Esophagus squamous epithelium (tissue), 5 donors: ENCODE results near the gene KAZN. TPM values are rescaled to one million over a fixed set of nuclear protein-coding genes. Genes with fewer than 3 reads are reported as not detected.

ENCODE experiments used
- DNase-seq: peaks from one replicate; lab custom pipeline; 2025; lab: John Stamatoyannopoulos, UW
- H3K27ac ChIP-seq, 4 donors: fragments of 200-600 bp; sonication (generic); one replicate each; pipeline ENCODE4 v1.5.1; 2016 to 2019; ENCODE audit warnings: mild to moderate bottlenecking in 1 of 4
- H3K27me3 ChIP-seq, 4 donors: fragments of 200-600 bp; sonication (generic); 1 replicate in 3 of 4; 2 replicates in 1 of 4; pipeline versions ENCODE4 v1.5.1 to v1.6.0; 2017 to 2021; ENCODE audit warnings: antibody characterized with exemption in 1 of 4
- H3K36me3 ChIP-seq, 3 donors: fragments of 200-600 bp; sonication (generic); one replicate each; pipeline ENCODE4 v1.5.1; 2016 to 2019
- H3K4me1 ChIP-seq, 3 donors: fragments of 200-600 bp; sonication (generic); one replicate each; pipeline ENCODE4 v1.5.1; 2017 to 2019
- H3K4me3 ChIP-seq, 4 donors: fragments of 200-600 bp; sonication (generic); 1 replicate in 3 of 4; 2 replicates in 1 of 4; pipeline ENCODE4 v1.5.1; 2016 to 2019; ENCODE audit warnings: mild to moderate bottlenecking in 2 of 4, moderate library complexity in 1 of 4
- H3K9me3 ChIP-seq, 3 donors: fragments of 200-600 bp; sonication (generic); one replicate each; pipeline ENCODE4 v1.5.1; 2016 to 2019
- CTCF ChIP-seq, 6 experiments: fragments of 450-650 bp in 4 of 6; fragments of 200-600 bp in 2 of 6; sonication (generic) in 2 of 6; IDR thresholded peaks; one replicate each; pipeline ENCODE4 v1.5.1; 2016 to 2019; ENCODE audit warnings: antibody characterized with exemption in 6 of 6, mild to moderate bottlenecking in 4 of 6, moderate library complexity in 4 of 6
- POLR2A ChIP-seq, 4 donors: fragments of 450-650 bp; IDR thresholded peaks; one replicate each; pipeline ENCODE4 v1.6.1; 2017; ENCODE audit warnings: antibody characterized with exemption in 4 of 4, mild to moderate bottlenecking in 4 of 4, moderate library complexity in 3 of 4
- WGBS, 2 donors: methylation state at CpG; one replicate each; pipeline ENCODE4 v1.1.5; 2018; 5-methylcytosine and 5-hydroxymethylcytosine counted together
- intact Hi-C: fragments of 100-400 bp; cut with DNase I; formaldehyde crosslinking; loops from one replicate; pipeline ENCODE4 v1.15.0; 2022
- total RNA-seq, 4 donors: library from RNA; depleted of rRNA; stranded (reverse); fragments of >200 nt; gene quantifications; one replicate each; pipeline ENCODE4 v1.1.0, GENCODE V29; 2016
- donor health status: DM: yes; HTN: yes; CAD: no.

The KAZN gene
- total RNA-seq, 4 donors from 2014 or later, result 25.0 to 54.5 (median 30.8) TPM

- Histone ChIP-seq H3K36me3 (no peaks in the 10 kb centered on the region), H3K27me3 (peaks cover 0 to 32% (median 0%) of the 10 kb centered on the region in 4 donors), H3K4me1 (no peaks in the 10 kb centered on the region), H3K9me3 (no peaks in the 10 kb centered on the region), H3K4me3 (no peak overlapping the region), H3K27ac (no peak overlapping the region)
- TF ChIP-seq CTCF (IDR thresholded peaks at IDR 0.05) (no peak), POLR2A (IDR thresholded peaks at IDR 0.05) (no peak)
- 77 to 88% methylated on average over 5 to 6 of the region's 7 CpGs for WGBS, 2 donors
- intact Hi-C loops, result no loop called here
- DNase-seq, result no peak
Measured at GRCh38 chr1:14724678-14725077, 126.2 kb downstream of the KAZN start.

GRCh38 chr1:14725238-14725637 is 126.8 kb downstream of the KAZN start:
- TF ChIP-seq POLR2A (IDR thresholded peaks at IDR 0.05) (no peak), CTCF (IDR thresholded peaks at IDR 0.05) (no peak)
- no peaks in the 10 kb centered on the region for H3K4me1 ChIP-seq
- no peak for DNase-seq
- no peak overlapping the region for H3K4me3 ChIP-seq
- no peak overlapping the region for H3K27ac ChIP-seq
- intact Hi-C loops, result no loop called here
- no peaks in the 10 kb centered on the region for H3K36me3 ChIP-seq
- H3K27me3 ChIP-seq, result peaks cover 0 to 32% (median 0%) of the 10 kb centered on the region in 4 donors
- WGBS, 2 donors, result 83 to 100% methylated on average over 1 of the region's 1 CpG
- no peaks in the 10 kb centered on the region for H3K9me3 ChIP-seq

GRCh38 chr1:14725695-14726094 is 127.2 kb downstream of the KAZN start:
- Histone ChIP-seq H3K9me3 (no peaks in the 10 kb centered on the region), H3K36me3 (no peaks in the 10 kb centered on the region), H3K27ac (no peak overlapping the region), H3K27me3 (peaks cover 0 to 32% (median 0%) of the 10 kb centered on the region in 4 donors), H3K4me1 (no peaks in the 10 kb centered on the region), H3K4me3 (no peak overlapping the region)
- WGBS, 2 donors, result 58 to 60% methylated on average over 1 to 2 of the region's 2 CpGs
- intact Hi-C loops, result no loop called here
- DNase-seq, result no peak
- TF ChIP-seq CTCF (IDR thresholded peaks at IDR 0.05) (no peak), POLR2A (IDR thresholded peaks at IDR 0.05) (no peak)

GRCh38 chr1:14726606-14727005 is 128.1 kb downstream of the KAZN start:
- no peaks in the 10 kb centered on the region for H3K36me3 ChIP-seq
- H3K27ac ChIP-seq, result no peak overlapping the region
- peaks cover 0 to 2% (median under 1%) of the 10 kb centered on the region in 3 donors for H3K4me1 ChIP-seq
- no peaks in the 10 kb centered on the region for H3K9me3 ChIP-seq
- DNase-seq, result no peak
- no peak overlapping the region for H3K4me3 ChIP-seq
- peaks cover 0 to 32% (median 0%) of the 10 kb centered on the region in 4 donors for H3K27me3 ChIP-seq
- TF ChIP-seq POLR2A (IDR thresholded peaks at IDR 0.05) (no peak), CTCF (IDR thresholded peaks at IDR 0.05) (no peak)
- WGBS, 2 donors, result 49 to 84% methylated on average over 5 to 6 of the region's 6 CpGs
- intact Hi-C loops, result no loop called here

- peaks cover 0 to 22% (median 0%) of the 10 kb centered on the region in 4 donors for H3K27me3 ChIP-seq
- 60 to 91% methylated on average over 4 to 7 of the region's 7 CpGs for WGBS, 2 donors
- H3K9me3 ChIP-seq, result no peaks in the 10 kb centered on the region
- no peak overlapping the region for H3K27ac ChIP-seq
- intact Hi-C loops, result no loop called here
- no peaks in the 10 kb centered on the region for H3K36me3 ChIP-seq
- peaks cover 3 to 20% (median 14%) of the 10 kb centered on the region in 3 donors for H3K4me1 ChIP-seq
- no peak overlapping the region for H3K4me3 ChIP-seq
- no peak for DNase-seq
- TF ChIP-seq CTCF (IDR thresholded peaks at IDR 0.05) (no peak), POLR2A (IDR thresholded peaks at IDR 0.05) (no peak)
Measured at GRCh38 chr1:14728516-14728915, 130.0 kb downstream of the KAZN start.
